Fibroblast of mammary gland (primary cell): Measurements from ENCODE around the gene OLFML2B.
"Not testable (repeated sequence)": the region's sequence is repeated elsewhere in the genome, so short reads cannot be mapped to it uniquely, and the experiment has no call there.

ENCODE experiments used
- DNase-seq: peaks from one replicate; pipeline ENCODE4 v3.0.0-alpha.2; 2010; ENCODE audit warnings: low read depth
- H3K4me3 ChIP-seq: 2 replicates; pipeline ENCODE4 v1.5.1; 2011; ENCODE audit warnings: low read depth, mild to moderate bottlenecking, low read length, moderate library complexity; ENCODE audit not compliant: control insufficient read depth
- CTCF ChIP-seq: conservative IDR thresholded peaks from 2 replicates; pipeline ENCODE4 v1.5.1; 2011; ENCODE audit warnings: low read depth, low read length, inconsistent platforms; ENCODE audit not compliant: control insufficient read depth, insufficient read depth

OLFML2B gene

DNA sequence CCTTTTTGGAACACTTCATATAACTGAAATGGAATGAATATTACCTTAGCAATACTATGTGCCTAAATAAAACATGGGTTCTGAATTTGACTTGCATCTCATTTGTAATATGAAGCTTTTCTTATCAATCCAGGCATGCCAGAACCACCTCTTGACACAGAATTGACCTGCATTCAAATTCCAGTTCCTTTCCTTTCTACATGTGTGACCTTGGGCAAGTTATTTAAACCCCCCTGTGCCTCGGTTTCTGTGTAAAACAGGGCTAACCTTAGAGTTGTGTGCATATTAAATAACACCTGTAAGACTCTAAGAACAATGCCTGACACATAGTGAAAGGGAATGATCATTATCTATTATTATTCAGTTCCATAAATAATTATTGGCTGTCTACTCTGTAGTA lies 43.8 kb upstream of the OLFML2B start:
- TF ChIP-seq CTCF = no peak
- DNase-seq = no peak
- H3K4me3 ChIP-seq = no peak overlapping the region

- H3K4me3 ChIP-seq, DNase-seq: not testable (repeated sequence)
Measured at GRCh38 chr1:162066836-162067235, 43.2 kb upstream of the OLFML2B start.

- no peak for TF ChIP-seq CTCF
- no peak for DNase-seq
Measured at GRCh38 chr1:162065016-162065415, 41.3 kb upstream of the OLFML2B start.

DNA sequence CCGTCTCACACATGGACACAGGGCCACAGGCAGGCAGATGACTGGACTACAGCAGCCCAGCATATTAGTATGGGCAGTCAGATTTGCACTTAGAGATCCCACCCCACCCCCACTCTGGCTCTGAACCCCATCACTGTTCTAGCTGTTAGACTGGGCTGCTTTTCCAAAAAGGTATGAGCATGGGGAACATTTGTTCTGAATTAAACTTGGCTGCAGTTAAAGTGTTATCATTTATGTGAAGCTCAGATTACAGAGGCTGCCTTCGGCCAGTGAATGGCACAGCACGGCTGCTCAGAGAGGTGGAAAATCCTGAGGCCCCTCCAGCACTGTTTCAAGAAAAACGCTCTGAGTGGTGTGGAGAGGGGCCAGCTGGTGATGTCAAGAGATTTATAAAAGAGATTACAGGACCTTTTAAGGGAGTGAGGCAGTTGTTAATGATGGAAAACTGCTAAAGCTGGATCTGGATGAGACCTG lies 38.9 kb upstream of the OLFML2B start:
- TF ChIP-seq CTCF = no peak
- peak; percentile 15 for DNase-seq
- no peak overlapping the region for H3K4me3 ChIP-seq

More at GRCh38 chr1:162065016-162065415, 41.3 kb upstream of the OLFML2B start:
- H3K4me3 ChIP-seq = no peak overlapping the region

GRCh38 chr1:162060314-162060713 lies 36.6 kb upstream of the OLFML2B start:
- H3K4me3 ChIP-seq = no peak overlapping the region
- no peak for DNase-seq
- TF ChIP-seq CTCF = no peak

DNA sequence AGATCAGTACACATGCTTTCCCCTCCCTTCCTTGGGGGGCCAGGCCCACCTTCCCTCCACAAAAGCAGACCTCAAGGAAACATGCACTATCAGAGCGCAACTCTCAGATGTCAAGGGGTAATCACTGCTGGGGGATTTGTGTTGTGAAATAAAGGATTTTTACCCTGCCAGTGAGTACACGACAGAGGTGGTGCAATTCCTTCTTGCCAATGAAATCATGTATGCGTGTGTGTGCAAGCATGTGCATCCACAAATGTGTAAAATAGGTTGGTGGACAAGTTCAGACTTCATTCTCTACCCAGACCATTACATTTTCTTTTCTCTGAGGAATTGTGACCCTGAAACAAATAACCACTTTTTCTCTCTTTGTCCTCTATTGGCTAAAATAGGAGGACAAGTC lies 36.1 kb upstream of the OLFML2B start:
- no peak for DNase-seq
- no peak for TF ChIP-seq CTCF
- no peak overlapping the region for H3K4me3 ChIP-seq

DNA sequence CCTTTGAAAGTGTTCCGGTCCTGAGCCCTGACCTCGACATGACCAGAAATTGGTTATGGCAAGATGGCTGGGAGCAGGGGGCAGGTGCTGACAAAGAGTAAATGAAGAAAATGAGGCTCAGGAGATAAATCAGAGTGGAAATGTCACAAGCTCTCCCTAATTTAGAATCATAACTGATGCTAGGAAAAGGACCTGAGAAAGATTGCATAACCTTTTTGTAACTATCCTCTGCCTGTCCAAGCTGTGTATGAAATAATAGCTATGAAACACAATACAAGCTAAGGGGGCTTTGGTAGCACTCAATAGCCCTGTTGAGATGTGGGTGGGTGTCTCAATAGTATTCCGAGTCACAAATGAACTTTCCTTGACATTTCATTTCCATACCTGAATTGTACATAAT lies 32.9 kb upstream of the OLFML2B start:
- TF ChIP-seq CTCF = no peak
- no peak overlapping the region for H3K4me3 ChIP-seq

More for the DNA sequence above, 32.9 kb upstream of the OLFML2B start:
- no peak for DNase-seq
